Measurements from ENCODE around the gene PLAAT1. TPM values are rescaled to one million over a fixed set of nuclear protein-coding genes. Genes with fewer than 3 reads are reported as not detected.

The PLAAT1 gene
- not detected in 2 replicates for total RNA-seq

DNA sequence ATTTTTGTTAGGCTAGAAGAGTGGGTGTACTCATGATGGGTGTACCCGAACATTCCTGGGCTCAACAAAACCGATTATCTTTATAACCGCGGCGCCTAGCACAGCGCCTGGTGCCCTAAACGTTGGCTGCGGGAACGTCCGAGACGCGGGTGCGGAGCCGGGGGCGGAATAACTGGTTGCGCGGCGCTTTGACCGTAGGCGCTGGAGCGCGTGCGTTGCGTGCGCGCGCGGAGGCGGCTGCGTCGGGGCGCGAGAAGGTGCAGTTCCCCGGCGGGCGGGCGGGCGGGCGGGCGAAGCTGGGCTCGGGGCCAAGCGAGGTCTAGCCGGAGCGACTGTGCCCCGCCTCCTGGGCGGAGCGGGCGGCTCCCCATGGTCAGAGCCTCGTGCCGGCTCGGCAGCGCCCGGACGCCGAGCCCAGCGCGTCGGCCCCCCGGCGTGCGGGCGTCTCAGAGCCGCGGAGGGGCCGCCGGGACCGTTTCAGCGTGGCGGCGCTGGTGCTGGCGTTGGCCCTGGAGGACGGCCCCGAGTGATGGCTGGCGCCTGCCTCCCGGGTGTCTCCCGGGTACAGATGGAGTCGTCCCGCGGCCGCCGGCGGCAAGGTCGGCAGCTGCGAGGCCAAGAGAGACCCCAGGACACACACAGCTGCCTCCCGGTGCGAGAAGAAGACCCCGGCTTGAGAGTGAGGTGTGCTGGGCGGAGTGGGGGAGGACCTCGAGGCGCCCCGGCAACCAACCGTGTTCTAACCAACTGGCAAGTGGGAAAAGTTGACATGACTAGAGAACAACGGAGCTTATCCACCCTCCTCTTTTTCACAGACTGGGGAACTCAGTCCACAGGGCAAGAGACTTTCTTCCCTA lies at the start of gene PLAAT1:
PLAAT1 (plus strand) TSS at position 373 of the 857 bp plus-strand sequence. CDS start 14,429 bp downstream, outside the sequence.

Other genes with a start within 250 kb of the PLAAT1 start
- gene ATP13A5, start 137.5 kb downstream of the PLAAT1 start, total RNA-seq: not detected in 2 replicates

Measured in cardiac ventricle fibroblast (primary cell).